Astrocyte of the spinal cord (primary cell): ENCODE measurements around the gene ABHD12B.
A peak's percentile ranks its signal among the peaks of the same experiment; 100 is the strongest.

ENCODE experiments used
- DNase-seq: peaks from one replicate; pipeline ENCODE4 v3.0.0; 2011; ENCODE audit warnings: low read depth, low spot score
- H3K4me3 ChIP-seq: 2 replicates; pipeline ENCODE4 v1.5.1; 2011; ENCODE audit warnings: low read depth, mild to moderate bottlenecking, low read length, moderate library complexity
- in situ Hi-C: cut with HindIII; loops from 2 replicates; pipeline ENCODE4 v1.10.0; 2017; ENCODE audit warnings: low sequenced_read_pairs
- TF ChIP-seq, protein P1 (sequence below): IDR thresholded peaks from 2 replicates; pipeline ENCODE4 v1.5.1; 2012; ENCODE audit warnings: low read depth, mild to moderate bottlenecking, low read length, inconsistent platforms

The ABHD12B gene

DNA sequence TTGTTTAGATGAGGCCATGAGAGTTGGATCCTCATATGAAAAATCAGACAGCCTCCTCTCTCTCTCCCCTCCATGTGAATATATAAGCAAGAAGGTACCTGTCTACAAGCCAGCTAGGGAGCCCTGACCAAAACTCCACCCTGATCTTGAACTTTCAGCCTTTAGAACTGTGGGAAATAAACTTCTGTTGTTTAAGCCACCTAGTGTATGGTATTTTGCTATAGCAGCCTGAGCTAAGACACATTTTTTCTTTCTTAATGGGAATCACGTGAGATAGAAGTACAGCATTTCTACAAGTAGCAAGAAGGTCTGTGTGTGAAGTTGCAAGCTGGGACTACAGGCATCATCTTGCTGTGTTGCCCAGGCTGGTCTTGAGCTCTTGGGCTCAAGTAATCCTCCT lies 16.3 kb upstream of the ABHD12B start:
- in situ Hi-C loops = no loop called here
- TF ChIP-seq, protein P1, sequence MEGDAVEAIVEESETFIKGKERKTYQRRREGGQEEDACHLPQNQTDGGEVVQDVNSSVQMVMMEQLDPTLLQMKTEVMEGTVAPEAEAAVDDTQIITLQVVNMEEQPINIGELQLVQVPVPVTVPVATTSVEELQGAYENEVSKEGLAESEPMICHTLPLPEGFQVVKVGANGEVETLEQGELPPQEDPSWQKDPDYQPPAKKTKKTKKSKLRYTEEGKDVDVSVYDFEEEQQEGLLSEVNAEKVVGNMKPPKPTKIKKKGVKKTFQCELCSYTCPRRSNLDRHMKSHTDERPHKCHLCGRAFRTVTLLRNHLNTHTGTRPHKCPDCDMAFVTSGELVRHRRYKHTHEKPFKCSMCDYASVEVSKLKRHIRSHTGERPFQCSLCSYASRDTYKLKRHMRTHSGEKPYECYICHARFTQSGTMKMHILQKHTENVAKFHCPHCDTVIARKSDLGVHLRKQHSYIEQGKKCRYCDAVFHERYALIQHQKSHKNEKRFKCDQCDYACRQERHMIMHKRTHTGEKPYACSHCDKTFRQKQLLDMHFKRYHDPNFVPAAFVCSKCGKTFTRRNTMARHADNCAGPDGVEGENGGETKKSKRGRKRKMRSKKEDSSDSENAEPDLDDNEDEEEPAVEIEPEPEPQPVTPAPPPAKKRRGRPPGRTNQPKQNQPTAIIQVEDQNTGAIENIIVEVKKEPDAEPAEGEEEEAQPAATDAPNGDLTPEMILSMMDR = no peak
- H3K4me3 ChIP-seq = no peak overlapping the region
- DNase-seq = no peak

DNA sequence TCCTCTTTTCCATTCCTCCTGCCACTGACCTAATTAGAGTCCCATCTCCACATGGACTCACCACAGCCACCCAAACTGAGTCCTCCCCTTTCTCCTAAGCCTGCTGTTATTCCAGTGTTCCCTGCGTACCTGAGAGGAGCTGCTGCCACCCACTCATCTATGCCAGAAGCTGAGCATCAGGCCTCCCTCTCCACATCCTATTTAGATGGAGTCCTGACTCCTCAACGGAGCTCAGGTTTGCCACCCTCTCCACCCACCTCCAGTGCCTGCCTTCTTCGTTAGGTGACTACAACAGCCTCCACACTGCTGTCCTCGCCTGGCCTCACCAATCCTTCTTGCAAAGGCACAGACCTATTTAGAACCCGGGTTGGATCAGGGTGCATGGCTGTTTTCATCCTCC lies 15.2 kb upstream of the ABHD12B start:
- DNase-seq = no peak
- in situ Hi-C loops = no loop called here
- TF ChIP-seq, protein P1 = no peak
- no peak overlapping the region for H3K4me3 ChIP-seq

DNA sequence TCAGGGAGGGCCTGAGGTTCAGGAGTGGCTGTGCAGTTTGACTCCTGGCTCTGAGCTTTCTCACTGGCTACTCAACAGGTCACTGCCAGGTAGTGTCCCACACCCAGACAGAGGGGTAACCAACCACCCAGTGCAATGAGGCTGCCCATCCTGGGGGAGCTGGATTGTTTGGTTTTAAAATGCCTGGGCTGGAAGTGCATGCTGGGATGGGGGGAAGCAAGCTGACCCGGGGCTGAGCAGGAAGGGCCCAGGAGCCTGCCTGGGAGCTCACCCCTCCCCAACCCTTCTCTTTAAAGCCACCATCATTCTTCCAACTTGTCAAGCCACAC lies 12.6 kb upstream of the ABHD12B start:
- in situ Hi-C loops = no loop called here
- DNase-seq = no peak
- TF ChIP-seq, protein P1 = no peak
- H3K4me3 ChIP-seq = peak overlapping the region; percentile 44

DNA sequence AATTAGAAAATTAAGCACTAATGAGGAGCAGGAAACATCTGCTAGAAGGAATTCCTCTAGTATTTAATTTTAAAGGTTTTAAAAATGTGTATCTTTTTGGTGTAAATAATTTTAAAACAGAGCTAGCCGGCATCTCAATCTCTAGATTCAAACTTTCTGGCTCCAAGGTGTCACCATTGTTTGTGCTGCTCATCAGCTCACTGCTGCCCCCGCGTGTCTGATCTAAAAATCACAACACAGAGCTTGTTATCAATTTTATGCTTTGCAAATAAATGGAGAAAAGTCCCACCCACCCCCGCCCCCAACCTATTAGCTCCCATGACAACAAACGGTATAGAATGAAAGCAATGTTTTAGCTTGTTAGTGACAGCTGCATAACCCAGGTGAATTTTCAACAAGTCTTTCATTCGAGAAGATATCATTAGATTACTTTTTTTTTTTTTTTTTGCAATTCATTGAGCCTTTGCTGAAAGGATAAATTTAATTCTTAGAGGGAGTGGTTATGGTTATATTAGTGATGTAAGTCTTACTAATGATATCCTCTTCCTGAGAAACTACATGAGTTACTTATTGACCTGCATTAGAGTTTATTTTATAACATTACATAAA lies 11.3 kb upstream of the ABHD12B start:
- H3K4me3 ChIP-seq = peak overlapping the region; percentile 44
- DNase-seq = peak; percentile 85
- TF ChIP-seq, protein P1 = peak; percentile 66
- in situ Hi-C loops = no loop called here

DNA sequence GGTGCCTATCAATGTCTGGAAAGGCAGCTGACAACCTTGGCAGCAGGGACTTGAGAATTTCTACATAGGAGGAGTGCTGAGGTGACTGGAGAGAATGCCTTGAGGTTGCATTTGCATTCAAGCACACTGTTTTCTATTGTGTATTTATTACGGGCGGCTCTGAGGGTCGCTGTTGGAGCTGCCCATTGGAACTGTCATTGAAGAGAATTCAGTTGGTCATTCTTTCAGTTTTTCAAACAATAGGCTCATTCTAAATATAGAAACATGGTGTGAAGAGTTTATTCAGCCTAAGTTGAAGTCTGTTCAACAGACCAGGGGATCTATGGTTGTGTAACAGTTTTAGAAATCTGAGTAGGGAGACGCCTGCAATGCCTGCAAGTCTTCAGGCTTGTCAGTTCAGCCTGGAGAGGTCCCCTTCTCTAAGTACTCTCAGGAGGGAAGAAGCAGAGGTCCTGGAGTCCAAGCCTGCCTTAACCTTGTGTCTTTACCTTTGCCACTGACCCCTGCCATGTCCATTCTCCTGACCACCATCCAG lies 9.8 kb upstream of the ABHD12B start:
- no peak for DNase-seq
- TF ChIP-seq, protein P1 = no peak
- in situ Hi-C loops = no loop called here
- no peak overlapping the region for H3K4me3 ChIP-seq

DNA sequence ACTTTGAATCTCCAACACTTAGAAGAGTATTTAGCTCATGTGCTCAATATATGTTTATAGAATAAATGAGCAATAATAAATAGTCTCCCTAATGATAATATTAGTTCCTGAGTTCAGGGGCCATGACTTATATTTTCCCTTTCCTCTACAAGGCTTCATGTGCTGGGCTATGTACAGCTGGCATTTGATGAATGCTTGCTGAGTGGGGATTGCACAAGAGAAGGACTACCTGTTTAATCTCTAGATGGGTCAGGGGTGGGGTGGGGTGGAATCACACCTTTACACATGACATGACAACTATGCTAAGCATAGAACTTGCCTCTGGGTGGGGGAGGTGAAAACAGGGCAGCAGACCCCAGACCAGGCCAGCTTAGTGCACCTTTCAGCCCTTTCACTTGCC lies 7.6 kb upstream of the ABHD12B start:
- DNase-seq = no peak
- in situ Hi-C loops = no loop called here
- H3K4me3 ChIP-seq = no peak overlapping the region
- TF ChIP-seq, protein P1 = no peak
